ENCODE data around the gene GALNT1. TPM values are rescaled to one million over a fixed set of nuclear protein-coding genes. Genes with fewer than 3 reads are reported as not detected.
"Not testable (repeated sequence)": the region's sequence is repeated elsewhere in the genome, so short reads cannot be mapped to it uniquely, and the experiment has no call there.

The GALNT1 gene
- total RNA-seq, 1 donor from 2014 or later: 57.2 TPM

- ATAC-seq: no peak
- Histone ChIP-seq H3K27ac (no peak overlapping the region), H3K4me1 (no peaks in the 10 kb centered on the region), H3K9me3 (no peaks in the 10 kb centered on the region), H3K36me3 (no peaks in the 10 kb centered on the region), H3K4me3 (no peak overlapping the region), H3K27me3 (ENCODE audit: low read depth) (no peaks in the 10 kb centered on the region)
- DNase-seq: no peak
- intact Hi-C loops (cut with DNase I): no loop called here
- no peak for TF ChIP-seq CTCF (IDR thresholded peaks at IDR 0.05)
These were observed 11.4 kb upstream of the GALNT1 start for GRCh38 chr18:35570182-35570581.

GRCh38 chr18:35571138-35571537, 10.4 kb upstream of the GALNT1 start:
- no peak for TF ChIP-seq CTCF (IDR thresholded peaks at IDR 0.05)
- intact Hi-C loops (cut with DNase I): no loop called here
- no peak for ATAC-seq
- Histone ChIP-seq H3K27me3 (ENCODE audit: low read depth) (no peaks in the 10 kb centered on the region), H3K4me1 (no peaks in the 10 kb centered on the region), H3K4me3 (no peak overlapping the region), H3K27ac (no peak overlapping the region), H3K9me3 (no peaks in the 10 kb centered on the region), H3K36me3 (no peaks in the 10 kb centered on the region)
- no peak for DNase-seq

- no peaks in the 10 kb centered on the region for H3K9me3 ChIP-seq
- no peak overlapping the region for H3K4me3 ChIP-seq
- TF ChIP-seq CTCF (IDR thresholded peaks at IDR 0.05): no peak
- no peak overlapping the region for H3K27ac ChIP-seq
- H3K36me3 ChIP-seq: no peaks in the 10 kb centered on the region
- intact Hi-C loops (cut with DNase I): no loop called here
- no peak for ATAC-seq
- no peaks in the 10 kb centered on the region for H3K4me1 ChIP-seq
- DNase-seq: no peak
- no peaks in the 10 kb centered on the region for H3K27me3 ChIP-seq (ENCODE audit: low read depth)
These were observed 8.9 kb upstream of the GALNT1 start for GRCh38 chr18:35572644-35573043.

- H3K27me3 ChIP-seq (ENCODE audit: low read depth): no peaks in the 10 kb centered on the region
- ATAC-seq (no peak), DNase-seq (no peak)
- no peaks in the 10 kb centered on the region for H3K9me3 ChIP-seq
- no peaks in the 10 kb centered on the region for H3K36me3 ChIP-seq
- no peak for TF ChIP-seq CTCF (IDR thresholded peaks at IDR 0.05)
- H3K27ac ChIP-seq: no peak overlapping the region
- intact Hi-C loops (cut with DNase I): no loop called here
- no peaks in the 10 kb centered on the region for H3K4me1 ChIP-seq
- H3K4me3 ChIP-seq: no peak overlapping the region
These were observed 8.0 kb upstream of the GALNT1 start for GRCh38 chr18:35573531-35573930.

GRCh38 chr18:35576240-35576845, 5.2 kb upstream of the GALNT1 start:
- H3K9me3 ChIP-seq; DNase-seq; intact Hi-C loops (cut with DNase I); H3K4me3 ChIP-seq; H3K27me3 ChIP-seq (ENCODE audit: low read depth); ATAC-seq; H3K4me1 ChIP-seq; H3K36me3 ChIP-seq; H3K27ac ChIP-seq: not testable (repeated sequence)

- no peak for TF ChIP-seq CTCF (IDR thresholded peaks at IDR 0.05)
- no peak overlapping the region for H3K27ac ChIP-seq
- H3K4me3 ChIP-seq: no peak overlapping the region
- intact Hi-C loops (cut with DNase I): no loop called here
- no peaks in the 10 kb centered on the region for H3K27me3 ChIP-seq (ENCODE audit: low read depth)
- no peaks in the 10 kb centered on the region for H3K36me3 ChIP-seq
- no peak for ATAC-seq
- peaks cover 8% of the 10 kb centered on the region for H3K4me1 ChIP-seq
- H3K9me3 ChIP-seq: no peaks in the 10 kb centered on the region
- no peak for DNase-seq
These were observed 4.3 kb upstream of the GALNT1 start for GRCh38 chr18:35577045-35577848.
